Measurements from ENCODE around the gene SLC7A14.

Gene SLC7A14

GRCh38 chr3:170465955-170466354, 119.9 kb downstream of the SLC7A14 start:
- no peaks in the 10 kb centered on the region for H3K9me3 ChIP-seq (ENCODE audit: insufficient read depth, low read depth, low read length)
- no peaks in the 10 kb centered on the region for H4K20me1 ChIP-seq (ENCODE audit: insufficient read depth, low read length, poor library complexity, severe bottlenecking)
- H3K79me2 ChIP-seq (ENCODE audit: insufficient read depth, low read length) = no peaks in the 10 kb centered on the region
- no peak for TF ChIP-seq EZH2phosphoT487 (IDR thresholded peaks at IDR 0.05; ENCODE audit: borderline replicate concordance)
- TF ChIP-seq, protein P1, sequence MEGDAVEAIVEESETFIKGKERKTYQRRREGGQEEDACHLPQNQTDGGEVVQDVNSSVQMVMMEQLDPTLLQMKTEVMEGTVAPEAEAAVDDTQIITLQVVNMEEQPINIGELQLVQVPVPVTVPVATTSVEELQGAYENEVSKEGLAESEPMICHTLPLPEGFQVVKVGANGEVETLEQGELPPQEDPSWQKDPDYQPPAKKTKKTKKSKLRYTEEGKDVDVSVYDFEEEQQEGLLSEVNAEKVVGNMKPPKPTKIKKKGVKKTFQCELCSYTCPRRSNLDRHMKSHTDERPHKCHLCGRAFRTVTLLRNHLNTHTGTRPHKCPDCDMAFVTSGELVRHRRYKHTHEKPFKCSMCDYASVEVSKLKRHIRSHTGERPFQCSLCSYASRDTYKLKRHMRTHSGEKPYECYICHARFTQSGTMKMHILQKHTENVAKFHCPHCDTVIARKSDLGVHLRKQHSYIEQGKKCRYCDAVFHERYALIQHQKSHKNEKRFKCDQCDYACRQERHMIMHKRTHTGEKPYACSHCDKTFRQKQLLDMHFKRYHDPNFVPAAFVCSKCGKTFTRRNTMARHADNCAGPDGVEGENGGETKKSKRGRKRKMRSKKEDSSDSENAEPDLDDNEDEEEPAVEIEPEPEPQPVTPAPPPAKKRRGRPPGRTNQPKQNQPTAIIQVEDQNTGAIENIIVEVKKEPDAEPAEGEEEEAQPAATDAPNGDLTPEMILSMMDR (conservative IDR thresholded peaks at IDR 0.05; ENCODE audit: low read length) = no peak
- no peak overlapping the region for H3K4me2 ChIP-seq (ENCODE audit: low read depth, low read length, poor library complexity, severe bottlenecking)
- H2AFZ ChIP-seq (ENCODE audit: low read length) = no peak overlapping the region
- H3K4me1 ChIP-seq (ENCODE audit: insufficient read depth, low read length, poor library complexity, severe bottlenecking) = no peaks in the 10 kb centered on the region
- no peak overlapping the region for H3K9ac ChIP-seq (ENCODE audit: low read depth, low read length, poor library complexity, severe bottlenecking)
- no peaks in the 10 kb centered on the region for H3K9me2 ChIP-seq (replicated peaks; ENCODE audit: low read depth, low read length)
- H3K4me3 ChIP-seq (ENCODE audit: low read length, poor library complexity, severe bottlenecking) = no peak overlapping the region
- H3K27me3 ChIP-seq (ENCODE audit: insufficient read depth, low read length, poor library complexity, severe bottlenecking) = no peaks in the 10 kb centered on the region
- no peaks in the 10 kb centered on the region for H3K36me3 ChIP-seq (ENCODE audit: insufficient read depth, low read length)
- no peaks in the 10 kb centered on the region for H3F3A ChIP-seq (ENCODE audit: low read depth)

- no peaks in the 10 kb centered on the region for H4K20me1 ChIP-seq (ENCODE audit: insufficient read depth, low read length, poor library complexity, severe bottlenecking)
Measured at GRCh38 chr3:170463011-170463410, 122.9 kb downstream of the SLC7A14 start.

GRCh38 chr3:170458285-170458684, 127.6 kb downstream of the SLC7A14 start:
- no peak overlapping the region for H3K9ac ChIP-seq (ENCODE audit: low read depth, low read length, poor library complexity, severe bottlenecking)
- no peaks in the 10 kb centered on the region for H3K4me1 ChIP-seq (ENCODE audit: insufficient read depth, low read length, poor library complexity, severe bottlenecking)
- TF ChIP-seq, protein P1 (conservative IDR thresholded peaks at IDR 0.05; ENCODE audit: low read length) = no peak
- H3K9me2 ChIP-seq (replicated peaks; ENCODE audit: low read depth, low read length) = no peaks in the 10 kb centered on the region
- H4K20me1 ChIP-seq (ENCODE audit: insufficient read depth, low read length, poor library complexity, severe bottlenecking) = no peaks in the 10 kb centered on the region
- H3F3A ChIP-seq (ENCODE audit: low read depth) = no peaks in the 10 kb centered on the region
- no peaks in the 10 kb centered on the region for H3K79me2 ChIP-seq (ENCODE audit: insufficient read depth, low read length)
- H3K36me3 ChIP-seq (ENCODE audit: insufficient read depth, low read length) = no peaks in the 10 kb centered on the region
- H3K4me3 ChIP-seq (ENCODE audit: low read length, poor library complexity, severe bottlenecking) = no peak overlapping the region
- H3K27me3 ChIP-seq (ENCODE audit: insufficient read depth, low read length, poor library complexity, severe bottlenecking) = no peaks in the 10 kb centered on the region
- H3K4me2 ChIP-seq (ENCODE audit: low read depth, low read length, poor library complexity, severe bottlenecking) = no peak overlapping the region
- H3K9me3 ChIP-seq (ENCODE audit: insufficient read depth, low read depth, low read length) = no peaks in the 10 kb centered on the region
- no peak overlapping the region for H2AFZ ChIP-seq (ENCODE audit: low read length)

More at GRCh38 chr3:170463011-170463410, 122.9 kb downstream of the SLC7A14 start:
- Histone ChIP-seq H3K4me2 (ENCODE audit: low read depth, low read length, poor library complexity, severe bottlenecking) (no peak overlapping the region), H3K4me3 (ENCODE audit: low read length, poor library complexity, severe bottlenecking) (no peak overlapping the region), H3K9me2 (replicated peaks; ENCODE audit: low read depth, low read length) (no peaks in the 10 kb centered on the region), H2AFZ (ENCODE audit: low read length) (no peak overlapping the region), H3K9me3 (ENCODE audit: insufficient read depth, low read depth, low read length) (no peaks in the 10 kb centered on the region), H3K36me3 (ENCODE audit: insufficient read depth, low read length) (no peaks in the 10 kb centered on the region), H3K9ac (ENCODE audit: low read depth, low read length, poor library complexity, severe bottlenecking) (no peak overlapping the region), H3K27me3 (ENCODE audit: insufficient read depth, low read length, poor library complexity, severe bottlenecking) (no peaks in the 10 kb centered on the region), H3K79me2 (ENCODE audit: insufficient read depth, low read length) (no peaks in the 10 kb centered on the region), H3F3A (ENCODE audit: low read depth) (no peaks in the 10 kb centered on the region), H3K4me1 (ENCODE audit: insufficient read depth, low read length, poor library complexity, severe bottlenecking) (no peaks in the 10 kb centered on the region)
- no peak for TF ChIP-seq EZH2phosphoT487 (IDR thresholded peaks at IDR 0.05; ENCODE audit: borderline replicate concordance)
- TF ChIP-seq, protein P1 (conservative IDR thresholded peaks at IDR 0.05; ENCODE audit: low read length) = no peak
